ENCODE data around the gene GATA3.

DNA sequence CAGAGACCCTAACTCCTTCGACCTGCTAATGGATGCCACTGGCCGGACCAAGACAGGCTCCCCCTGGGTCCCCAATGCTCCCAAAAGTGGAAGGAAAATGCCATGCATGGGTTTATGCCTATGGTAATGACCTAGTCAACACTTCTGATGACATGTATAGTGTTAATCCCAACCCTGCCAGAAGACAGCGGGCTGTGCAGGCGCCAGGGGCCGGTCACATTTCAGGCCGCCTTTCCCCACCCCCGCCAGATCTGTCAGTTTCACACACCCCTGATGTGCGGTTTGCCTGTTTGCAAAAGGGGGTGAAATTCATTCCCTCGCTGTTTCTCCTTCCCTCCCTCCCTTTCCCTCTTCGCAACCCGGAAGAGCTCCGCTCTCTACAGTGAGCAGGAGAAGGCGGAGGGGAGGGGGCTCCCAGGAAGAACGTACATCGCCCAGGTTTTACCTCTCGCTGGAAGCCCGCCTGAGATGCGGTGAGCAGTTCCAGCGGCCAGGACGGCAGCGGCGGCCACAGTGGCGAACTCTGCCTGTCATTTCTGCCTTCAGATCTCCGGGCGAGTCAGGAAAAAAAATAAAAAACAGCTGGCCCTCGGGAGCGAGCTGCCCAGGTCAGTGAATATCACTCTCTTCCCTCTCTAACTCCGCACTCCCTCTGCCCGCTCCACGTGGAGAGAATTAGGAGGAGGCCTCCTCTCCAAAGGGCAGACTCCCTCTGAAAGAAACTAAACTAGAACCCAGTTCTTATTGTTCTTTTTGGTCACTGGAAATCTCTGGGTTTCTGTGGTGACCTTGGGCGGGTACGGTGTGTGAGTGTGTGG lies 9.4 kb upstream of the GATA3 start:
- TF ChIP-seq, protein P1, sequence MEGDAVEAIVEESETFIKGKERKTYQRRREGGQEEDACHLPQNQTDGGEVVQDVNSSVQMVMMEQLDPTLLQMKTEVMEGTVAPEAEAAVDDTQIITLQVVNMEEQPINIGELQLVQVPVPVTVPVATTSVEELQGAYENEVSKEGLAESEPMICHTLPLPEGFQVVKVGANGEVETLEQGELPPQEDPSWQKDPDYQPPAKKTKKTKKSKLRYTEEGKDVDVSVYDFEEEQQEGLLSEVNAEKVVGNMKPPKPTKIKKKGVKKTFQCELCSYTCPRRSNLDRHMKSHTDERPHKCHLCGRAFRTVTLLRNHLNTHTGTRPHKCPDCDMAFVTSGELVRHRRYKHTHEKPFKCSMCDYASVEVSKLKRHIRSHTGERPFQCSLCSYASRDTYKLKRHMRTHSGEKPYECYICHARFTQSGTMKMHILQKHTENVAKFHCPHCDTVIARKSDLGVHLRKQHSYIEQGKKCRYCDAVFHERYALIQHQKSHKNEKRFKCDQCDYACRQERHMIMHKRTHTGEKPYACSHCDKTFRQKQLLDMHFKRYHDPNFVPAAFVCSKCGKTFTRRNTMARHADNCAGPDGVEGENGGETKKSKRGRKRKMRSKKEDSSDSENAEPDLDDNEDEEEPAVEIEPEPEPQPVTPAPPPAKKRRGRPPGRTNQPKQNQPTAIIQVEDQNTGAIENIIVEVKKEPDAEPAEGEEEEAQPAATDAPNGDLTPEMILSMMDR (IDR thresholded peaks at IDR 0.05) = no peak
- TF ChIP-seq ZFX (IDR thresholded peaks at IDR 0.05; ENCODE audit: borderline replicate concordance) = no peak

Measured in 22Rv1 (cell line).